HepG2 (cell line): ENCODE data around the gene CERS1. TPM values are rescaled to one million over a fixed set of nuclear protein-coding genes. Genes with fewer than 3 reads are reported as not detected.

ENCODE experiments used
- ATAC-seq: fragments of 200-7000 bp; cut with Tn5 transposase; 3 replicates; pipeline ENCODE4 v1.9.1; 2020; ENCODE audit warnings: mild to moderate bottlenecking, moderate library complexity
- BruUV-seq: library from RNA; stranded (reverse); fragments of 400-500 nt; replicated peaks from 2 replicates; lab custom pipeline; 2021; lab: Mats Ljungman, UMichigan
- CTCF ChIA-PET: fragments of 300-600 bp; formaldehyde crosslinking; extraction: SDS; loops from one replicate; lab custom pipeline; 2021; ENCODE audit warnings: low total read pairs, inconsistent platforms, low intra/inter-chr PET ratio; lab: Yijun Ruan, JAX
- POLR2A ChIA-PET: fragments of 350-600 bp; sonication (Branson Sonifier 250); formaldehyde crosslinking; loops from one replicate; lab custom pipeline; 2020; ENCODE audit warnings: antibody characterized with exemption, inconsistent platforms; lab: Yijun Ruan, JAX
- DNase-seq: peaks from one replicate; pipeline ENCODE4 v3.0.0-alpha.2; 2015; ENCODE audit warnings: low spot score
- FAIRE-seq: peaks from 3 replicates; lab custom pipeline; 2011; peaks lifted over from hg19 to GRCh38; lab: Jason Lieb, UNC
- H2AFZ ChIP-seq: one replicate; pipeline ENCODE4 v1.6.1; 2011; ENCODE audit warnings: low read length, inconsistent platforms
- H3K27ac ChIP-seq: fragments of 300-600 bp; 3 replicates; pipeline ENCODE4 v1.8.0; 2011; ENCODE audit warnings: mixed run types, mild to moderate bottlenecking, mixed read lengths, low read length, inconsistent platforms; ENCODE audit not compliant: insufficient read depth; ENCODE audit errors: extremely low read length
- H3K27me3 ChIP-seq, 2 experiments: fragments of 200-600 bp in 1 of 2; 2 replicates in 1 of 2; 3 replicates in 1 of 2; pipeline versions ENCODE4 v1.6.0 to v1.8.0; 2011; ENCODE audit warnings: low read length in 2 of 2, mild to moderate bottlenecking in 2 of 2, moderate library complexity in 2 of 2, inconsistent platforms in 1 of 2; ENCODE audit not compliant: insufficient read depth in 2 of 2, control insufficient read depth in 1 of 2
- H3K36me3 ChIP-seq, 2 experiments: fragments of 200-600 bp in 1 of 2; replicated peaks in 1 of 2; 2 replicates in 1 of 2; 3 replicates in 1 of 2; pipeline versions ENCODE4 v1.5.1 to v1.8.0; 2011; ENCODE audit warnings: low read length in 2 of 2, inconsistent platforms in 1 of 2; ENCODE audit not compliant: insufficient read depth in 2 of 2, control insufficient read depth in 1 of 2
- H3K4me1 ChIP-seq: 2 replicates; pipeline ENCODE4 v1.5.1; 2012; ENCODE audit warnings: low read length, inconsistent platforms; ENCODE audit not compliant: insufficient read depth
- H3K4me2 ChIP-seq: 2 replicates; pipeline ENCODE4 v1.6.0; 2011; ENCODE audit warnings: low read depth, low read length, inconsistent platforms
- H3K4me3 ChIP-seq, 3 experiments: fragments of 200-600 bp in 1 of 3; sonication (generic), shearing (Covaris generic) in 1 of 3; replicated peaks in 1 of 3; 2 replicates each; pipeline ENCODE4 v1.5.1; 2011 to 2016; ENCODE audit warnings: low read length in 3 of 3, inconsistent platforms in 2 of 3, low read depth in 2 of 3, mild to moderate bottlenecking in 2 of 3, control low read depth in 1 of 3, mixed read lengths in 1 of 3; ENCODE audit not compliant: insufficient read depth in 1 of 3
- H3K79me2 ChIP-seq: one replicate; pipeline ENCODE4 v1.6.1; 2011; ENCODE audit warnings: low read length, inconsistent platforms; ENCODE audit not compliant: insufficient read depth
- H3K9ac ChIP-seq: 2 replicates; pipeline ENCODE4 v1.6.0; 2011; ENCODE audit warnings: mild to moderate bottlenecking, low read depth, low read length, inconsistent platforms; ENCODE audit not compliant: insufficient read depth
- H3K9me3 ChIP-seq: 2 replicates; pipeline ENCODE4 v1.5.1; 2012; ENCODE audit warnings: mild to moderate bottlenecking, low read length
- H4K20me1 ChIP-seq: 2 replicates; pipeline ENCODE4 v1.6.0; 2011; ENCODE audit warnings: inconsistent platforms, mild to moderate bottlenecking, low read length, moderate library complexity; ENCODE audit not compliant: insufficient read depth
- CAMTA2 ChIP-seq: sonication (generic); formaldehyde crosslinking; IDR thresholded peaks from 2 replicates; pipeline ENCODE4 v1.4.0; 2020; ENCODE audit warnings: mild to moderate bottlenecking, missing genetic modification reagents, borderline replicate concordance
- CCDC6 ChIP-seq: sonication (generic); formaldehyde crosslinking; IDR thresholded peaks from 2 replicates; pipeline ENCODE4 v1.8.1; 2022; ENCODE audit warnings: mild to moderate bottlenecking, missing genetic modification reagents, moderate library complexity
- HIC2 ChIP-seq: sonication (generic); formaldehyde crosslinking; IDR thresholded peaks from 2 replicates; pipeline ENCODE4 v1.9.0; 2022; ENCODE audit warnings: low read depth, missing genetic modification reagents
- HNRNPK ChIP-seq: fragments of 200-400 bp; formaldehyde crosslinking; IDR thresholded peaks from 2 replicates; pipeline ENCODE4 v1.6.1; 2018; ENCODE audit warnings: low read length, low read depth, moderate library complexity, mild to moderate bottlenecking; ENCODE audit not compliant: poor library complexity, severe bottlenecking
- MTF2 ChIP-seq: sonication (generic); formaldehyde crosslinking; IDR thresholded peaks from 2 replicates; pipeline ENCODE4 v1.5.0; 2020; ENCODE audit warnings: missing genetic modification reagents, borderline replicate concordance
- NR2F2 ChIP-seq: IDR thresholded peaks from 2 replicates; pipeline ENCODE4 v1.6.1; 2012; ENCODE audit warnings: low read depth, inconsistent platforms, borderline replicate concordance
- POLR2A ChIP-seq, 2 experiments: IDR thresholded peaks; 2 replicates each; pipeline ENCODE4 v1.6.1; 2011; ENCODE audit warnings: low read depth in 2 of 2, low read length in 2 of 2, mild to moderate bottlenecking in 1 of 2, moderate library complexity in 1 of 2; ENCODE audit not compliant: insufficient read depth in 1 of 2
- ZC3H13 ChIP-seq: sonication (generic); formaldehyde crosslinking; IDR thresholded peaks from 2 replicates; pipeline ENCODE4 v1.8.1; 2023; ENCODE audit warnings: mild to moderate bottlenecking, missing genetic modification reagents, moderate library complexity
- ZKSCAN1 ChIP-seq: fragments of 150-350 bp; IDR thresholded peaks from 2 replicates; pipeline ENCODE4 v1.6.1; 2014; ENCODE audit warnings: low read length
- ZMYM4 ChIP-seq: sonication (generic); formaldehyde crosslinking; IDR thresholded peaks from 2 replicates; pipeline ENCODE4 v1.8.1; 2023; ENCODE audit warnings: mild to moderate bottlenecking, missing genetic modification reagents
- ZNF326 ChIP-seq: sonication (generic); formaldehyde crosslinking; IDR thresholded peaks from 2 replicates; pipeline ENCODE4 v1.4.0; 2020; ENCODE audit warnings: missing genetic modification reagents, borderline replicate concordance
- ZNF558 ChIP-seq: sonication (generic); formaldehyde crosslinking; IDR thresholded peaks from 2 replicates; pipeline ENCODE4 v1.9.0; 2022; ENCODE audit warnings: mild to moderate bottlenecking, missing genetic modification reagents, borderline replicate concordance
- ZNF629 ChIP-seq: sonication (generic); formaldehyde crosslinking; conservative IDR thresholded peaks from 2 replicates; pipeline ENCODE4 v1.5.0; 2020; ENCODE audit warnings: missing genetic modification reagents
- ZNF710 ChIP-seq: sonication (generic); formaldehyde crosslinking; IDR thresholded peaks from 2 replicates; pipeline ENCODE4 v1.5.0; 2020; ENCODE audit warnings: mild to moderate bottlenecking, missing genetic modification reagents, borderline replicate concordance
- ZNF749 ChIP-seq: sonication (generic); formaldehyde crosslinking; IDR thresholded peaks from 2 replicates; pipeline ENCODE4 v1.8.0; 2022; ENCODE audit warnings: mild to moderate bottlenecking, missing genetic modification reagents, moderate library complexity, borderline replicate concordance
- ZNF788 ChIP-seq: sonication (generic); formaldehyde crosslinking; IDR thresholded peaks from 2 replicates; pipeline ENCODE4 v1.5.0; 2020; ENCODE audit warnings: mild to moderate bottlenecking, missing genetic modification reagents, borderline replicate concordance
- WGBS: methylation state at CpG from one replicate; pipeline ENCODE4 v1.1.6; 2017; ENCODE audit warnings: low lambda C conversion rate; 5-methylcytosine and 5-hydroxymethylcytosine counted together
- in situ Hi-C: cut with HindIII; loops from 2 replicates; pipeline ENCODE4 v1.10.0; 2017; ENCODE audit warnings: low pct_unique_long_range_greater_than_20kb; ENCODE audit not compliant: extremely low pct_ligation_motif_present
- intact Hi-C: fragments of 100-400 bp; cut with micrococcal nuclease; formaldehyde crosslinking; loops from one replicate; pipeline ENCODE4 v1.10.0; 2022; ENCODE audit not compliant: unreplicated experiment
- polyA plus RNA-seq, 8 experiments: library from polyadenylated mRNA; depleted of rRNA in 3 of 8; stranded (reverse) in 7 of 8; unstranded in 1 of 8; fragments of >200 nt; fragmentation: Illumina TruSeq in 4 of 8; extraction: Trizol in 4 of 8; gene quantifications; 2 replicates each; pipeline versions ENCODE4 v1.2.1 to v1.2.3, GENCODE V29; 2011 to 2016; ENCODE audit warnings: low read depth in 4 of 8, missing spikeins in 1 of 8, mixed read lengths in 1 of 8; ENCODE audit not compliant: insufficient read depth in 1 of 8
- total RNA-seq, 5 experiments: library from RNA; depleted of rRNA; stranded (reverse); fragments of >200 nt; fragmentation: Illumina TruSeq; extraction: Trizol; gene quantifications; 2 replicates each; pipeline ENCODE4 v1.2.3, GENCODE V29; 2016; ENCODE audit warnings: low read depth in 1 of 5

The CERS1 gene
- total and polyA plus RNA-seq, 2 of the 13 experiments (the other 11 are each of a cell fraction or from before 2014, with no cell fraction given) = 4.6 to 9.8 TPM

GRCh38 chr19:18945297-18945696 is 49.3 kb upstream of the CERS1 start:
- ATAC-seq = no peak
- H3K27ac ChIP-seq = no peak overlapping the region
- peaks cover 31% of the 10 kb centered on the region for H3K4me1 ChIP-seq
- H2AFZ ChIP-seq = no peak overlapping the region
- H3K27me3 ChIP-seq = no peaks in the 10 kb centered on the region
- H3K79me2 ChIP-seq = no peaks in the 10 kb centered on the region
- WGBS = 63% methylated on average over 9 of the region's 9 CpGs
- TF ChIP-seq HIC2 (CRISPR knock-in tag) = no peak
- no peak for TF ChIP-seq ZNF749 (CRISPR knock-in tag)
- no peak for TF ChIP-seq POLR2A (IDR thresholded peaks at IDR 0.05; ENCODE audit: insufficient read depth in 1 of 2, low read depth in 2 of 2, low read length in 2 of 2)
- peak; percentile 87 for TF ChIP-seq ZNF629 (CRISPR knock-in tag)
- no peak for TF ChIP-seq ZNF788 (CRISPR knock-in tag)
- no peak for TF ChIP-seq MTF2 (CRISPR knock-in tag)
- no peak for DNase-seq
- H3K36me3 ChIP-seq = no peaks in the 10 kb centered on the region
- H4K20me1 ChIP-seq = no peaks in the 10 kb centered on the region
- H3K9ac ChIP-seq = no peak overlapping the region
- H3K4me2 ChIP-seq = no peak overlapping the region
- ChIA-PET CTCF (no interaction called here), POLR2A (no interaction called here)
- no peak for FAIRE-seq
- no TSS peak for BruUV-seq
- no peak overlapping the region for H3K4me3 ChIP-seq
- intact Hi-C loops (no loop called here), in situ Hi-C loops (no loop called here)
- H3K9me3 ChIP-seq = no peaks in the 10 kb centered on the region

- DNase-seq (peak; percentile 29), FAIRE-seq (peak; percentile 36), ATAC-seq (peak; percentile 13; the same call in 1 of the 3 replicates)
- H3K4me2 ChIP-seq = peak overlapping the region; percentile 65
- peaks cover 0 to 1% of the 10 kb centered on the region in 2 experiments; a peak in 1 of 5 replicates for H3K36me3 ChIP-seq
- WGBS = 25% methylated on average over 4 of the region's 4 CpGs
- H3K4me3 ChIP-seq = no peak overlapping the region; a peak in 1 of 6 replicates
- H2AFZ ChIP-seq = no peak overlapping the region
- H4K20me1 ChIP-seq = no peaks in the 10 kb centered on the region
- H3K9me3 ChIP-seq = no peaks in the 10 kb centered on the region
- ChIA-PET POLR2A (no interaction called here), CTCF (no interaction called here)
- in situ Hi-C loops (loop anchor here (5.0 kb wide), 1 partner anchor 44 kb away; no protein-coding TSS in a partner anchor), intact Hi-C loops (loop anchor here (2.0 kb wide), 1 partner anchor 17 kb away; no protein-coding TSS in a partner anchor)
- H3K27ac ChIP-seq = no peak overlapping the region
- H3K9ac ChIP-seq = no peak overlapping the region
- no peaks in the 10 kb centered on the region for H3K79me2 ChIP-seq
- peaks cover 47% of the 10 kb centered on the region for H3K4me1 ChIP-seq
- BruUV-seq = no TSS peak
- no peaks in the 10 kb centered on the region for H3K27me3 ChIP-seq
- TF ChIP-seq ZNF326 (CRISPR knock-in tag) (no peak), ZNF710 (CRISPR knock-in tag) (no peak), HNRNPK (no peak), ZC3H13 (no peak), ZKSCAN1 (no peak), CCDC6 (CRISPR knock-in tag) (no peak), NR2F2 (no peak), ZNF629 (CRISPR knock-in tag) (peak; percentile 99), ZMYM4 (CRISPR knock-in tag) (no peak), CAMTA2 (no peak), ZNF558 (CRISPR knock-in tag) (no peak)
Measured at GRCh38 chr19:18943465-18943864, 47.5 kb upstream of the CERS1 start.
